PC-9 (cell line): Measurements from ENCODE around the gene CYP11A1. TPM values are rescaled to one million over a fixed set of nuclear protein-coding genes. Genes with fewer than 3 reads are reported as not detected.
A peak's percentile ranks its signal among the peaks of the same experiment; 100 is the strongest.

ENCODE experiments used
- BruUV-seq: library from RNA; stranded (reverse); fragments of 400-500 nt; replicated peaks from 2 replicates; lab custom pipeline; 2021; lab: Mats Ljungman, UMichigan
- CTCF ChIA-PET: fragments of 300-600 bp; sonication (Branson Sonifier 250); formaldehyde crosslinking; loops from one replicate; lab custom pipeline; 2022; ENCODE audit warnings: antibody characterized with exemption; lab: Charles Lee
- POLR2A ChIA-PET: fragments of 300-600 bp; sonication (Branson Sonifier 250); formaldehyde crosslinking; loops from one replicate; lab custom pipeline; 2022; ENCODE audit warnings: antibody characterized with exemption; ENCODE audit not compliant: unreplicated experiment; lab: Charles Lee
- DNase-seq, 2 experiments: peaks; one replicate each; pipeline versions ENCODE4 v3.0.0 to v3.0.0-alpha.2; 2015 to 2022; ENCODE audit warnings: mixed read lengths in 1 of 2
- H2AFZ ChIP-seq: fragments of 200-600 bp; sonication (generic); 2 replicates; pipeline ENCODE4 v1.8.1; 2017; ENCODE audit warnings: antibody characterized with exemption
- H3F3A ChIP-seq: fragments of 200-600 bp; sonication (generic); 2 replicates; pipeline ENCODE4 v1.8.1; 2017; ENCODE audit warnings: antibody characterized with exemption, mild to moderate bottlenecking, low read depth; ENCODE audit not compliant: insufficient read depth
- H3K27ac ChIP-seq: fragments of 200-600 bp; sonication (generic); 2 replicates; pipeline ENCODE4 v1.6.1; 2016; ENCODE audit warnings: mixed run types
- H3K27me3 ChIP-seq: fragments of 200-600 bp; sonication (generic); 2 replicates; pipeline ENCODE4 v1.6.1; 2016; ENCODE audit warnings: low read depth, mixed run types; ENCODE audit not compliant: insufficient read depth
- H3K36me3 ChIP-seq: fragments of 200-600 bp; sonication (generic); 2 replicates; pipeline ENCODE4 v1.6.1; 2016; ENCODE audit warnings: low read depth, mixed run types
- H3K4me1 ChIP-seq: fragments of 200-600 bp; sonication (generic); replicated peaks from 2 replicates; pipeline ENCODE4 v1.6.1; 2016; ENCODE audit warnings: mixed run types; ENCODE audit not compliant: insufficient read depth
- H3K4me2 ChIP-seq: fragments of 200-600 bp; sonication (generic); 2 replicates; pipeline ENCODE4 v1.6.1; 2017; ENCODE audit warnings: mixed run types
- H3K4me3 ChIP-seq: fragments of 200-600 bp; sonication (generic); 2 replicates; pipeline ENCODE4 v1.6.1; 2016; ENCODE audit warnings: mixed run types
- H3K79me2 ChIP-seq: fragments of 200-600 bp; sonication (generic); 2 replicates; pipeline ENCODE4 v1.6.1; 2017; ENCODE audit warnings: low read depth, mixed run types
- H3K9me2 ChIP-seq: fragments of 200-600 bp; sonication (generic); 2 replicates; pipeline ENCODE4 v1.8.1; 2017; ENCODE audit warnings: mild to moderate bottlenecking; ENCODE audit not compliant: insufficient read depth
- H3K9me3 ChIP-seq: fragments of 200-600 bp; sonication (generic); 2 replicates; pipeline ENCODE4 v1.8.1; 2016; ENCODE audit warnings: low read depth; ENCODE audit not compliant: insufficient read depth
- H4K20me1 ChIP-seq: fragments of 200-600 bp; sonication (generic); 2 replicates; pipeline ENCODE4 v1.8.1; 2017; ENCODE audit not compliant: insufficient read depth
- EZH2 ChIP-seq: fragments of 200-600 bp; sonication (generic); IDR thresholded peaks from 2 replicates; pipeline ENCODE4 v1.8.0; 2017; ENCODE audit warnings: antibody characterized with exemption, low read depth
- intact Hi-C: fragments of 100-400 bp; cut with micrococcal nuclease; formaldehyde crosslinking; loops from one replicate; pipeline ENCODE4 v1.10.0; 2022; ENCODE audit not compliant: unreplicated experiment
- total RNA-seq: library from RNA; stranded (reverse); gene quantifications from 2 replicates; pipeline ENCODE4 v1.2.3, GENCODE V29; 2021
- TF ChIP-seq, protein P1 (sequence below): fragments of 200-600 bp; sonication (generic); conservative IDR thresholded peaks from 2 replicates; pipeline ENCODE4 v1.6.1; 2017; ENCODE audit warnings: mixed run types, antibody characterized with exemption, mild to moderate bottlenecking, moderate library complexity

Gene CYP11A1
- total RNA-seq, 1 experiment from 2014 or later, result 7.1 TPM

DNA sequence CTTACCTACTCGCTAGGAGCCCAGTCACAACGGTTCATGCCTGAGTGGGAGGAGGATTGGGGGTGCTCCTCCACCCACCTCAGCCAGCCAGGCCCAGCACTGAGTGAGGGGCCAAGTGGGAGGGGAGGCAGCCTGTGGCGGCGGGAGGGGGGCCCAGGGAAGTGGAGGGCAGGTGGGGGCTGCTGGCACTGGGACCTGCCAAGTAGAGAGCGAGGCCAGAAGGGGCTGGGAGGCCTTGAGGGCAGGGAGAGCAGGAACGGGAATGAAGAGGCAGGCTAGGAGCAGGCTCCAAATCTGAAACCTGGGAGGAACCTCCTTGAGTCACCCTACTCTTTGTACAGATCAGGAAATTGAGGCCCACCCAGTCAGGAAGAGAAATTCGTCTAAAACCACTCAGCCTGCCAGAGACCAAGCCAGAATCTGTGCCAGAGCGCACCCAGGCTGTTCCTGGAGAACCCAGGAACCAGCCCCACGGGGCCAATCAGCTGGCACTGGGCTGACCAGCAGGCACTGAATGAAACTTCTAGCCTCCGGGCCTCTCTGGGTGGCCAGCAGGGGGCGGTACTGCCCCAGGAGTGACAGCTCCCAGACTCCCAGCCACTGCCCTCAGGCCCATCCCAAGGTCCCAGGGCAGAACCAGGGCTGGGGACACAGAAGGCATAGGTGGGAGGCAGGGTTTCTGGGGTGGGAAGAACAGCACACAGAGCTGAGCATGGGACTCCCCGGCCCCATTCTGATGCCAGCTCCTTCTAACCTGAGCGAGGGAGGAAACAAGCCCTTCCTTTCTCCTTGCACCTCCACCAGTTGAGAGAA is 14.8 kb upstream of the CYP11A1 start:
- POLR2A ChIA-PET, result no interaction called here
- peaks cover 63% of the 10 kb centered on the region for H3K4me1 ChIP-seq

DNA sequence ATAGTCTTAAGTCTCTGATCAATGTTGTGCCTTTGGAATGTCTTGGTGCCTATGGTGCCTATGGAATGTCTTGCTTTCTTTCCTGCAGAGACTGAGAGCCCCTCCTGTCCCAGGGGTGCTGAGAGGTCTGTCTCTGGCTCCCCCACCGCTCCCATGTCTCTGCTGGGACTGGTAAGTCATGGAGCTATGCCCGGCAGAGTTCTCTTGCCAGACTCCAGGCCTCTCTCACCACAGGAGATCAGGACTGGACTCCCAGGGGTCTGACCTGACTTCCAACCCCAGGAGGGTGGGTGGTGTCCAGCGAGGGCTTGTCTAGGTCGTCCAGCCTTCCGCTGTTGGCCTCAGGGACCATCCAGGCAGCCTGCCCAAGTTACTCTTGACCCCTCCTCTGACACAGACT is 14.0 kb upstream of the CYP11A1 start:
- peaks cover 63% of the 10 kb centered on the region for H3K4me1 ChIP-seq
- no peaks in the 10 kb centered on the region for H3K79me2 ChIP-seq
- H2AFZ ChIP-seq, result no peak overlapping the region
- H3K4me2 ChIP-seq, result no peak overlapping the region
- no peaks in the 10 kb centered on the region for H3K9me3 ChIP-seq
- no peak for DNase-seq
- no peaks in the 10 kb centered on the region for H4K20me1 ChIP-seq
- intact Hi-C loops, result no loop called here
- ChIA-PET CTCF (interaction anchor here (1.5 kb wide), 1 partner anchor 19 kb away, joined by 5 read pairs; no protein-coding TSS in a partner anchor), POLR2A (no interaction called here)
- H3K9me2 ChIP-seq, result no peaks in the 10 kb centered on the region
- no peak overlapping the region for H3K4me3 ChIP-seq
- H3F3A ChIP-seq, result peaks cover 15% of the 10 kb centered on the region; the same call in 1 of the 2 replicates
- no peaks in the 10 kb centered on the region for H3K27me3 ChIP-seq
- no peaks in the 10 kb centered on the region for H3K36me3 ChIP-seq
- no TSS peak for BruUV-seq
- TF ChIP-seq EZH2, result no peak
- H3K27ac ChIP-seq, result no peak overlapping the region

More for the DNA sequence above, 14.8 kb upstream of the CYP11A1 start:
- peaks cover 15% of the 10 kb centered on the region; the same call in 1 of the 2 replicates for H3F3A ChIP-seq
- H4K20me1 ChIP-seq, result no peaks in the 10 kb centered on the region
- no peaks in the 10 kb centered on the region for H3K9me2 ChIP-seq
- H2AFZ ChIP-seq, result no peak overlapping the region
- no peak for TF ChIP-seq EZH2
- TF ChIP-seq, protein P1, sequence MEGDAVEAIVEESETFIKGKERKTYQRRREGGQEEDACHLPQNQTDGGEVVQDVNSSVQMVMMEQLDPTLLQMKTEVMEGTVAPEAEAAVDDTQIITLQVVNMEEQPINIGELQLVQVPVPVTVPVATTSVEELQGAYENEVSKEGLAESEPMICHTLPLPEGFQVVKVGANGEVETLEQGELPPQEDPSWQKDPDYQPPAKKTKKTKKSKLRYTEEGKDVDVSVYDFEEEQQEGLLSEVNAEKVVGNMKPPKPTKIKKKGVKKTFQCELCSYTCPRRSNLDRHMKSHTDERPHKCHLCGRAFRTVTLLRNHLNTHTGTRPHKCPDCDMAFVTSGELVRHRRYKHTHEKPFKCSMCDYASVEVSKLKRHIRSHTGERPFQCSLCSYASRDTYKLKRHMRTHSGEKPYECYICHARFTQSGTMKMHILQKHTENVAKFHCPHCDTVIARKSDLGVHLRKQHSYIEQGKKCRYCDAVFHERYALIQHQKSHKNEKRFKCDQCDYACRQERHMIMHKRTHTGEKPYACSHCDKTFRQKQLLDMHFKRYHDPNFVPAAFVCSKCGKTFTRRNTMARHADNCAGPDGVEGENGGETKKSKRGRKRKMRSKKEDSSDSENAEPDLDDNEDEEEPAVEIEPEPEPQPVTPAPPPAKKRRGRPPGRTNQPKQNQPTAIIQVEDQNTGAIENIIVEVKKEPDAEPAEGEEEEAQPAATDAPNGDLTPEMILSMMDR, result peak; percentile 91
- no peaks in the 10 kb centered on the region for H3K9me3 ChIP-seq
- no peak overlapping the region for H3K4me2 ChIP-seq
- intact Hi-C loops, result loop anchor here (1.0 to 2.0 kb wide), 3 partner anchors 15 to 165 kb away; no protein-coding TSS in a partner anchor
- no peaks in the 10 kb centered on the region for H3K79me2 ChIP-seq
- DNase-seq, result peak; percentile 62 to 91
- H3K36me3 ChIP-seq, result no peaks in the 10 kb centered on the region
- no peaks in the 10 kb centered on the region for H3K27me3 ChIP-seq
- BruUV-seq, result no TSS peak
- H3K27ac ChIP-seq, result no peak overlapping the region
- H3K4me3 ChIP-seq, result no peak overlapping the region
- CTCF ChIA-PET, result interaction anchor here (0.6 to 1.5 kb wide), 6 partner anchors 18 to 56 kb away, joined by 3 to 5 read pairs (median 4); partner anchors contain the start of gene SEMA7A

DNA sequence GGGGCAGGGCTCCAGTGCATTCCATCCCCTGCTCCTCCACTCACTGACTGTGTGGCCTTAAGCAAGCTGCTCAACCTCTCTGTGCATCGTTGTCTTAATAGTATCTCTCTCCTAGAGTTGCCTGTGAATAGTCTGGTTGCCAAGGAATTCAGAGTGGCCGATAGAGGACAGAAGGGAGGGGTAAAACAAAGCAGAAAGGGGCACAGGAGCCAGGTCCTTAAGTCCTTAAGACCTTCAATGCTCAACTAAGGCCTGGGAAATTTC is 13.7 kb upstream of the CYP11A1 start:
- intact Hi-C loops, result no loop called here
- Histone ChIP-seq H3F3A (peaks cover 15% of the 10 kb centered on the region; the same call in 1 of the 2 replicates), H3K9me3 (no peaks in the 10 kb centered on the region), H3K79me2 (no peaks in the 10 kb centered on the region), H3K36me3 (no peaks in the 10 kb centered on the region), H3K4me1 (peaks cover 59% of the 10 kb centered on the region), H4K20me1 (no peaks in the 10 kb centered on the region), H3K4me3 (no peak overlapping the region), H3K4me2 (no peak overlapping the region), H2AFZ (no peak overlapping the region), H3K27me3 (no peaks in the 10 kb centered on the region), H3K9me2 (no peaks in the 10 kb centered on the region), H3K27ac (no peak overlapping the region)
- TF ChIP-seq, protein P1, result no peak
- no peak for TF ChIP-seq EZH2
- DNase-seq, result no peak
- no TSS peak for BruUV-seq
- ChIA-PET POLR2A (no interaction called here), CTCF (interaction anchor here (1.5 kb wide), 1 partner anchor 19 kb away, joined by 5 read pairs; no protein-coding TSS in a partner anchor)
